Stimulated activated CD4-positive, alpha-beta T cell treated with anti-CD3 and anti-CD28 coated beads, Interleukin-15, amount 100 ng/mL, for 24 hours (primary cell): ENCODE results near the gene MAPK13.

Source experiments
- DNase-seq: peaks from one replicate; pipeline ENCODE4 v3.0.0-alpha.2; 2020

The MAPK13 gene

GRCh38 chr6:36160147-36160760, 29.9 kb downstream of the MAPK13 start:
- DNase-seq = no peak

GRCh38 chr6:36169023-36170007, 39.0 kb downstream of the MAPK13 start:
- DNase-seq = no peak

GRCh38 chr6:36170704-36171103, 40.4 kb downstream of the MAPK13 start:
- no peak for DNase-seq

- no peak for DNase-seq
Measured at GRCh38 chr6:36171573-36171972, 41.3 kb downstream of the MAPK13 start.

- DNase-seq = no peak
Measured at GRCh38 chr6:36177166-36177565, 46.9 kb downstream of the MAPK13 start.

GRCh38 chr6:36178544-36178943, 48.2 kb downstream of the MAPK13 start:
- DNase-seq = no peak

- no peak for DNase-seq
Measured at GRCh38 chr6:36180126-36180525, 49.8 kb downstream of the MAPK13 start.

- no peak for DNase-seq
Measured at GRCh38 chr6:36184311-36184710, 54.0 kb downstream of the MAPK13 start.

GRCh38 chr6:36186199-36186598, 55.9 kb downstream of the MAPK13 start:
- no peak for DNase-seq

GRCh38 chr6:36187446-36187845, 57.1 kb downstream of the MAPK13 start:
- DNase-seq = no peak
